LoVo (cell line): ENCODE measurements around the gene CPA3.

Experiments used
- DNase-seq: peaks from one replicate; pipeline ENCODE4 v3.0.0-alpha.2; 2016; ENCODE audit warnings: low spot score

Gene CPA3

GRCh38 chr3:148861277-148861869 lies 3.7 kb upstream of the CPA3 start:
- peak; percentile 64 for DNase-seq

DNA sequence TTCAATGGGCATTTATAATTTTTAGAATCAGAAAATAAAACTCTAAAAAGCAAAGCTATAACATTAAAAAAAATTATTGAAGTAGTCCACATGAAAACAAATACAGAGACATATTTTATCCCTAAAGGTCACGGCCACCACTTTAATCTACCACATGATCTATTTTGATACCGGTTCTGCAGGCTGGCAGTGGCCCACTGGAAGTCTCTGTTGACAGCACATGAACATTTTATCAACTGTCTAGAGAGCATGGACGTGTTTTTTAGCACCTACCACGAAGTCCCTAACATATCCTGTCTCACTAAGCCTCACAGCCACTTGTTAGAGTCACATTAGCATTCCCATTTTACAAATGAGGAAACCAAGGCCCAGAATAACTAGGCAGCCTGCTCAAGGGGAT lies 1.8 kb upstream of the CPA3 start:
- no peak for DNase-seq

- no peak for DNase-seq
Observed at GRCh38 chr3:148863814-148864213, 1.3 kb upstream of the CPA3 start.

DNA sequence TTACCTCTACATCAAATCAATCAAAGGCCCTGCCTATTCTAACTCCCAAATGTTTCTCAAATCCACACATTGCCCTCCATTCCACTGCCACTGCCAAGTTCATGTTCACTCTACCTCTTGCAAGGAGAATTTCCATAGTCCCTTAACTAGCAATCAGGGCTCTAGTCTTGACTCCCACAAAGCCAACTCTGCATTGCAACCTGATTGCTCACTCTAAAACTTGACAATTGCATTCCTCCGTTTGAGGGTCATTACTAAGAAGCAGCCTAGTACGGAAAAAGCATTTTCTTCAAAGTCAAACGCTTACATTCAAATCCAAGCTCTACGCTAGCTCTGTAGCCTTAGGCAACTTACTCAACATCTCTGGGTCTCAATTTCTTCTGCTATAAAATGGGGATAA lies 1.2 kb downstream of the CPA3 start:
- no peak for DNase-seq

DNA sequence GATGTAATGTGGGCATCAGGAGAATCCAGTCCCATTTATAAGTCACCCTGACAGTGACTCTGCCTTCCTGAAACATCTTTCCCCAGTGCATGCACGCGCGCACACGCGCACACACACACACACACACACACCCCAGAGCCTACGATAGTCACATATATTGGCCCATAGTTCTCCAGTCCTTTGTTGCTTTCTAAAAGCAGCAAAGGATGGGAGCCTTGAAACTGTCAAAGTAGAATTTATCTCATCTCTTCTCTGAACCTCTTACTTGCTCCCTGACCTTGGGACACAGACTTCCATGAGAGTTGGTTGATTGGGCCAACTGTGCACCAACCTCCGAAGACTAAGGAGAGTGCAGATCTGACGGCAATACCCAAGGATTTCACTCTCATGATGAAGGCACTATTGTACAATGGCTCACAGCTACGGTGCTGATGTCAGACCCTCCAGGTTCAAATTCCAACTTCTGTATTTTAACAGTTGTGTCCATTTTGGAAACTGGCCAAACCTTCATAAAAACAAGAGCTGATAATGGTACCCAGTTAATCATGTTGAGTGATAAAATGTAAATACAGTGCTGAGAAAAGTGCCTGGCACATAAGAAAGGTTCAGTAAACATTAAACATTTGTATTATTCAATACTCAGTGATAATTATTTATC lies 8.3 kb downstream of the CPA3 start:
- no peak for DNase-seq

DNA sequence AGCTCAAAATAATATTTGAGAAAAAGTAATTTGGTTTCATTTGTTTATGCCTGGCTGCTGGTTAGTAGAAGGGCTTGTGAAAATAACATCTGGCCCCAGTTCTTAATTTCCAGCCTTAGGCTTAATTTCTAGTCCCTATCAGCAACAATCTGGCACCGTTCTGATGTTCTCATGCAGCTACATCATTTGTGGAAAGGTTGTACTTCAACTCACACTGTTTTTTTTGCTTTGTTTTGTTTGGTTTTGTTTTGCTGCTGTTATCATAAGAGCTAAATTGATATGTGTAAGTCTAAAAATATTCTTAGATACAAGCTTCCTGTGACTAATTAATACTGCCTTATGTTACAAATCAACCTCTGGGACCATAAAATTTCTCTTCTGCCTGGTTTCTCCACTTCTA lies 8.9 kb downstream of the CPA3 start:
- no peak for DNase-seq

DNA sequence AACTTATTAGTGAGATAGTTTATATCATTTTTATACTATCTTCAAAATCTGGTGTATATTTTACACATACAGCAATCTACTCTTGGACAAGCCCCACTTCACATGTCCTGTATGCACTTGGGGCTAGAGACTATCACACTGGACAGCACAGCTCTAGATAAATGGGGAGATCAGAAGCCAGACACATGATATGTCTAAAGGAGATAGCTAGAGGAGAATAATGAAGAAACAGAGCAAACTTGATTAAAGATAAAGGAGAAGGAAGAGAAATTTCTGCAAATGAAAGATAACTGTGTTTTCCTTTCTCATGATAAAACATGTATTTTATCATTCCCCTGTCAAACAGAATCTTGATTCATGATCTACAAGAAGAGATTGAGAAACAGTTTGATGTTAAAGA lies 13.0 kb downstream of the CPA3 start:
- DNase-seq, result no peak

- DNase-seq, result no peak
Observed at GRCh38 chr3:148879256-148879655, 14.2 kb downstream of the CPA3 start.

DNA sequence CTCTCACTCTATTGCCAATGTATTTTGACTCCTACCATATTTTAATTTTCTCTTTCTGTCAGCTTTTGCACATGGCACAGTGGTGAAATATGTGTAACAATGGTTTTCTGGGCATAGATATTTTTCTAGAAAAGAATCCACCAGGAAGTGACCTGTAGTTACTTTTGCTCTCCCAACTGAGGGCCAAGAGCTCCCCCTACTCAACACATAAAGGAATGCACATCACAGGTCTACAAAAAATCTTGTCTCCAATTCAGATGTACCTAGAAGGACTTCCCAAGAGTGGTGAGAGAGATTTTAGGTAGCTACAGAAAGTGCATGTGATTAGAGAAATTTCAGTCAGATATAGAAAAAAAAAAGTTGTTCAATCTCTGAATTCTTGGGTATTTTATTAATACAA lies 15.6 kb downstream of the CPA3 start:
- DNase-seq, result no peak

DNA sequence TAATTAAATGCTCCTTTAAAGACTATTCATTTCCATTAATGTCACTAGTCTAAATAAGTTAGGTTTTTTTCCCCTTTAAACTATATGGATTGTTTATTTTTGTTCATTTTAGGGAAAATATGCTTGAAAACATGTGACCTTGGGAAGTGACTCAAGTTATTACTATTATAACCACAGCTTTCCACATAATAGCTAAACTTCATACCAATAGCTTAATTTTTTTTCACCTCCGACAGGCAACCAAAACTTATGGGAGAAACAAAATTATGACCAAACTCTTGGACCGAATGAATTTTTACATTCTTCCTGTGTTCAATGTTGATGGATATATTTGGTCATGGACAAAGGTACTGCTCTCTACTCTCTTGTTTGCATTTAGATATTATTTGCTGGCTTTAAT lies 16.2 kb downstream of the CPA3 start:
- DNase-seq, result no peak

DNA sequence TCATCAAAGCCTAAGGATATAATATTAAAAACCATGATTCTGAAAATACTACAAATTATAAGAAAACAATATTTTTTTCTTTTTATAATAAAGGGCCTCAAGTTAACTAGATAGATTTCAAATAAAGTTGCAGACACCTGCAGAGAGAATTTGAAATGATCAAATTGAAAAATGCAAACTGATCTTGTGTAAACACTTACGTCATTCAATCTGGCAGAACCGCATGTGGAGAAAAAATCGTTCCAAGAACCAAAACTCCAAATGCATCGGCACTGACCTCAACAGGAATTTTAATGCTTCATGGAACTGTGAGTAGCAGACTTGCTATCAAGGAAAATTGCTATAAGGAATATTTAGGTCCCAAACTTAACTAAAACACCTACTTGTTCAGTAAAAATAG lies 17.2 kb downstream of the CPA3 start:
- no peak for DNase-seq

DNA sequence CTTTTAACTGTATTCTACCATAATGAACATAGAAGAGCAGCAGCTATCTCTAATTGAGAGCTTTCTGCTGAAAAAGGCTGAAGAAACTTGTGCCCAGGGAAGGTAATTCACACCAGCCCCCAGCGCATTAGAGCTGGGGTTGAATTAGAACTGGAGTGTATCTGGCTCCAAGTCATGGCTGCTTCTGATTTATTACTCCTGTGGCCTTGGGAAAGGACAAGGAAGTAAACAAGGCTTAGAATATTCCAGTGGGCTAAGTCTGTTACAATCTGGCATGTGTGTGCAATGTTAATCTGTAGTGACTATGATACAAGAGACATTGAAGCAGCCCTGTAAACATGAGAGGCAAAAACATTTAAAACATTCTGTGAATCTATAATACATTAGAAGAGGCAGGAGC lies 18.1 kb downstream of the CPA3 start:
- no peak for DNase-seq

DNA sequence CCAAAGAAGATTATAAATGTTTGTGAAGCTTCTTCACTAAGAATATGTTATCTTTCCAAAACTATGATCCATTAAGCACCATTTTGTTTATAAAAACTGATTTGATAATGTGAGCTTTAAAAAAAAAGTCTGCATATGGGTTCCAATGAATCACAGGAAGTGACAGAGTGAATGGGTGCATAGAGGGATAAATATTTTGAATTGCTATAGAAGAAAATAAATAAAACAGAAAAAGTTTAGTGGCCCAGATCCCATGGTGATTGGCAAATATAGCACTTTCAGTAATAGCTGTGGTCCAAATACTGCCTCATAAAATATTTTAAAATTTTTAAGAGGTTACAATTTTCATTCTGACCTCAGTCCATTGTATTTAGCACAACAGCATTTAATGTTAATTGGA lies 19.2 kb downstream of the CPA3 start:
- no peak for DNase-seq

- DNase-seq, result no peak
Observed at GRCh38 chr3:148889828-148890227, 24.7 kb downstream of the CPA3 start.

DNA sequence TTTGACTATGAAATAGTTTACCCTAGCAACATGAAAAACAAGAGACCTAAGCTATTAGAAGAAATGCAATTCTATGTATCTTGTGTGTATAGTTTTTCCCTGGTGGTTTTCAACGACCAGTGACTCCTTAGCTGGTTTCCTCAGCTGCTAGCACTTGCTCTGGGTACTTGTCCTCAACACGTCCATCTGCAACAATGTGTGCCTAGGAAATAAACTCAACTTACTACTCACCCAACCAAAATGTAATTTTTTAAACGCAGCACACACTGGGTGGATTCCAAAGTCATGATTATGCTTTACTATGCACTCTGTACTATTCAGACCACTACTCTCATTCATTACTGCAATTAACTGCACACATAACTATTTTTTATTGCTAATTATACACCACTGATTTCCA lies 31.0 kb downstream of the CPA3 start:
- no peak for DNase-seq

GRCh38 chr3:148901987-148902791 lies 37.1 kb downstream of the CPA3 start:
- DNase-seq, result no peak

DNA sequence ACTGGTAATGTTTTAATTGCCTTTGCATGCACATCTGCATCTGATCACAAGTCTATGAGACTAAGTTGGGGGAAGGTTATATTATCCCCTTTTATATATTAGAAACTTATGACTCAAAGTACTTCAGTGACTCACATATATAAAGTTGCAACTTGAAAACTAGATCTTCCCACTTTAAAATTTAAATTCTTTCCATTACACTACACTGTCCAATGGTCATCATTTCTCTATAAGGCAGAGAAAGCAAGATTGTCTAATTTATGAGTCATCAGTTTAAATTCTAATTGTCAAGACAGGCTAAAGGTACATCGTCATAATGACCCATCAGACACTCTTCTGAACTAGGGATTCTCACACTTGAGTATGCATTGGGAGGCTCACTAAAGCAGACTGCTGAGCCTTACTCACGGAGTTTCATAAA lies 37.9 kb downstream of the CPA3 start:
- DNase-seq, result no peak

DNA sequence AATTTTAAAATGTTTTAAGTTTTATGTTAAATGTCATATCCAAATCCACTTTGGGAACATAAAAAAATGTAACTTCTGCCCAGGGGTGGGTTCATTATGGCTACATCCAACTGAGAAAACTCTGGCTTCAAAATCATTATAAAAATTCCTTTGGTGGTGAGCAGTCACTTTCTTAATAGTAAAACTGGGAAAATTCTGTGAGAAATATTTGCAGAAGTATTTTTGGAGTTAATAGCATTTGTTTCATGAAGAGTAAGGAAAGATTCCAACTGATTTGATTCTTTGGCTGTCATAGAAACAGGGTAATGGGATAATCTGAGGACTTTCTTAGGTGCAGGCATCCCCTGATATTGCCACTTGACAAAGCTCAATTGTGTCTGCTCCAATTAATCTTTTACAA lies 38.8 kb downstream of the CPA3 start:
- no peak for DNase-seq

GRCh38 chr3:148906667-148907066 lies 41.6 kb downstream of the CPA3 start:
- no peak for DNase-seq

- DNase-seq, result no peak
Observed at GRCh38 chr3:148911173-148911572, 46.1 kb downstream of the CPA3 start.

- DNase-seq, result no peak
Observed at GRCh38 chr3:148911592-148911991, 46.5 kb downstream of the CPA3 start.

DNA sequence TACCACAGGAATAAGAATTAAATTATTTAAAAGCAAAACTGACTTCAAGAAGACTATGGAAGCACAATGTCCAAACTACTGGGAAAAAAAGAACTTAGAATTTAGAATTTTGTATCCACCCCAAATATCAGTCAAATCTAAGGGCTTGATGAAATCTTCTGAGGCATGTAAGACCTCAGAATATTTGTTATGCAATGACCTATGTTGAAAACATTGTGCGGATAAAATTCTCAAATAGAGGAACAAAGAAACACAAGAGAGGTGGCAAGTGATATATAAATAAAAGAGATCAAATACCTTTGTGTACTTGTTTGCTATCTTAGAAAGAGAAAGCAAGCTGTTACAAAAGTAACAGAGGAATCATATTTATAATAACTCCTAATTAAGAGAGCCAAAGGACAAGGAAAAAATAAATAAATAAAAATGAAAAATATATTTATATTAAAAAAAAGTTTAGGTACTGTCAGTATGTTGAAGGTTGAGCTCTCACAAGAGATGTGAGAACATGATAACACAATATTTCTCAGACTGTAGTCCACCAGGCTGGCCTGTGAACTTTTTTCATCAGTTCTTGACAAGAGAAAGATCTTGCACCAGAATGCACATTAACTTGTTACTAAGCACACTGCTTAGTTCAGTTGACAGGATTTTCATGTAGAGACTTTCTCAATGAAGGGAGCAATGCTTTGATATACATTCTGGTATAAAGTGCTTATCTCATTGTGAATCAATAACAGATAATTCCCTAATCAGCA lies 50.0 kb downstream of the CPA3 start:
- no peak for DNase-seq

- DNase-seq, result no peak
Observed at GRCh38 chr3:148916132-148916531, 51.0 kb downstream of the CPA3 start.
